SU-DHL-6 (cell line): Measurements from ENCODE around the gene ALOXE3.

Experiments used
- CTCF ChIP-seq: fragments of 200-600 bp; sonication (generic); IDR thresholded peaks from one replicate; pipeline ENCODE4 v1.5.1; 2017; ENCODE audit warnings: antibody characterized with exemption, mild to moderate bottlenecking, low read length, moderate library complexity; ENCODE audit not compliant: insufficient read depth, poor library complexity, severe bottlenecking
- EZH2phosphoT487 ChIP-seq: fragments of 200-600 bp; sonication (generic), shearing (Covaris generic); conservative IDR thresholded peaks from 2 replicates; pipeline ENCODE4 v1.6.1; 2018; ENCODE audit warnings: mild to moderate bottlenecking, antibody characterized with exemption, low read length, moderate library complexity, mixed read lengths

- TF ChIP-seq CTCF (no peak), EZH2phosphoT487 (no peak)
Measured at GRCh38 chr17:8100111-8100510, 18.2 kb downstream of the ALOXE3 start.
